Activated CD4-positive, alpha-beta T cell treated with anti-CD3 and anti-CD28 coated beads, Interleukin-2, amount 10 ng/mL, durations not matched to agents 24 days and 14 days (primary cell): ENCODE data around the gene RHOBTB1. TPM values are rescaled to one million over a fixed set of nuclear protein-coding genes. Genes with fewer than 3 reads are reported as not detected.
"Not testable (repeated sequence)": the region's sequence is repeated elsewhere in the genome, so short reads cannot be mapped to it uniquely, and the experiment has no call there.

Experiments
- DNase-seq: peaks from one replicate; pipeline ENCODE4 v3.0.0; 2022
- H3K27ac Mint-ChIP-seq: one replicate; pipeline ENCODE4 v1.8.0; 2022; ENCODE audit warnings: mild to moderate bottlenecking, mixed read lengths
- H3K27me3 Mint-ChIP-seq: one replicate; pipeline ENCODE4 v1.8.0; 2022; ENCODE audit warnings: mixed read lengths
- H3K36me3 Mint-ChIP-seq: one replicate; pipeline ENCODE4 v1.8.0; 2022; ENCODE audit warnings: low read depth, mild to moderate bottlenecking, mixed read lengths
- H3K4me1 Mint-ChIP-seq: one replicate; pipeline ENCODE4 v1.8.0; 2021; ENCODE audit warnings: mixed read lengths
- H3K4me3 Mint-ChIP-seq: one replicate; pipeline ENCODE4 v1.8.0; 2022; ENCODE audit warnings: mild to moderate bottlenecking, moderate library complexity, mixed read lengths
- H3K9me3 Mint-ChIP-seq: one replicate; pipeline ENCODE4 v1.8.0; 2021; ENCODE audit warnings: mixed read lengths
- intact Hi-C: fragments of 100-400 bp; cut with micrococcal nuclease; formaldehyde crosslinking; loops from one replicate; pipeline ENCODE4 v1.15.1; 2023
- total RNA-seq: library from RNA; stranded (reverse); gene quantifications from 2 replicates; pipeline ENCODE4 v1.2.3, GENCODE V29; 2022

RHOBTB1 gene
- total RNA-seq, 1 donor from 2014 or later = not detected

DNA sequence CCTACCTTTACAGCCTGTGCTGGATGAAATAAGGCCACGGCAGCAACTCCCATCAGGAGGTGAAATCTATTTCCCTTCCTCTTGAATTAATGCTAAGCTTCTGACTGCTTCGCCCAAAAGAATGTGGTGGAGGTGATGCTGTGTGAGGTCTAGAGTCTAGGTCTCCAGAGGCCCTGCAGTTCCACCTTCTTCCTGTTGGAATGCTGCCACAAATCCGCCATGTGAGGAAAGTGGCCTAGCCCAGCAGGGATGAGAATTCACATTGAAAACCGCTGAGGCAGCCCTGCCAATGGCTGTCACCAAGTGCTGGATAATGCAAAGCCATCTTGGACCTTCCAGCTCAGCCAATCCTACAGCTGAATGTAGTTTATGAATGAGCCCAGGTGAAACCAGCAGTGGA lies 28.0 kb downstream of the RHOBTB1 start:
- H3K4me1 Mint-ChIP-seq = peaks cover 3% of the 10 kb centered on the region
- H3K27me3 Mint-ChIP-seq = peaks cover 15% of the 10 kb centered on the region
- intact Hi-C loops = no loop called here
- no peak for DNase-seq
- no peaks in the 10 kb centered on the region for H3K36me3 Mint-ChIP-seq
- H3K9me3 Mint-ChIP-seq = no peaks in the 10 kb centered on the region
- no peak overlapping the region for H3K4me3 Mint-ChIP-seq
- H3K27ac Mint-ChIP-seq = no peak overlapping the region

- Mint-ChIP-seq H3K36me3 (no peaks in the 10 kb centered on the region), H3K27ac (no peak overlapping the region)
These were observed 29.3 kb downstream of the RHOBTB1 start for GRCh38 chr10:60914690-60915141.

GRCh38 chr10:60913657-60914056 lies 30.3 kb downstream of the RHOBTB1 start:
- Mint-ChIP-seq H3K27ac (no peak overlapping the region), H3K4me3 (no peak overlapping the region), H3K9me3 (no peaks in the 10 kb centered on the region), H3K36me3 (no peaks in the 10 kb centered on the region), H3K27me3 (peaks cover 18% of the 10 kb centered on the region), H3K4me1 (peaks cover 10% of the 10 kb centered on the region)
- intact Hi-C loops = no loop called here
- no peak for DNase-seq

More at GRCh38 chr10:60914690-60915141, 29.3 kb downstream of the RHOBTB1 start:
- Mint-ChIP-seq H3K4me1 (peaks cover 10% of the 10 kb centered on the region), H3K4me3 (no peak overlapping the region), H3K9me3 (no peaks in the 10 kb centered on the region), H3K27me3 (peaks cover 15% of the 10 kb centered on the region)
- DNase-seq = no peak
- intact Hi-C loops = no loop called here

DNA sequence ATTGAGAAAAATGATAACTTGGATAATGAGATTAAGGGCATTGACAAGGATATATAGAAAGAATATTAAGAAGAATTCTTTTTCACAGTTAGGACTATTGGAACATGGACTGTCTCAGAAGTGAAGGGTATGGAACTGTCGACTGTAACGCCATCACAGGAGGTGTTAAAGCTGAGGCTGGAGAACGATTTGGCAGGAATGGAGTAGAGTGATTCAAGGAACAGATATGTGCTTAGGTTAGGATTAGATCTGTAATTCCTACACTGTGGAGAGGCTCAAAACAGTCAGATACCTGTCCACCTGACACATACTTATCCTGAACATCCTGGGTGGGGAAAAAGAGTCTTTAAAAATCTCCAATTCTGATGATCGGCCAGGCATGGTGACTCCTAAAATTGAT lies 30.9 kb downstream of the RHOBTB1 start:
- Mint-ChIP-seq H3K4me3 (no peak overlapping the region), H3K9me3 (no peaks in the 10 kb centered on the region), H3K4me1 (peaks cover 10% of the 10 kb centered on the region), H3K36me3 (no peaks in the 10 kb centered on the region), H3K27me3 (peaks cover 19% of the 10 kb centered on the region), H3K27ac (no peak overlapping the region)
- no peak for DNase-seq
- intact Hi-C loops = no loop called here

DNA sequence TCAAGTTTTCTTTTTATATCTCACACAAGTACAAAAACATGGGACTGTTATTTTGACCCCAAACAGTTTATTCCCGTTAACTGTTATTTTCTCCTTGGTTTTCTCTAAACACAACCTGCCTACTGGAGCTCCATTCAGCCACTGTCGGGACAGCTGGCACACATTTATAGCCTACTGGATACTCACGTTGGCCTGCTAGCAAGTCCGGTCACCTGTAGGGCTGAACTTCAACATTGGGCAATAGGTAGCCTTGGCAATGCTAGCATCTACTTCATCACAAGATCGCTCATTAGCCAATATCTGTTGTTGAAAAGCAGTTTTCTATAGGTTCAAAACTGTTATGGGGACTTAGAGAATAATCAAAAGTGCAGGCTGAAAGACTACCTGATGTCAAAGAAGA lies 32.3 kb downstream of the RHOBTB1 start:
- Mint-ChIP-seq H3K27ac (no peak overlapping the region), H3K36me3 (no peaks in the 10 kb centered on the region), H3K4me3 (no peak overlapping the region), H3K4me1 (peaks cover 10% of the 10 kb centered on the region), H3K27me3 (peaks cover 18% of the 10 kb centered on the region), H3K9me3 (peaks cover 4% of the 10 kb centered on the region)
- intact Hi-C loops = no loop called here
- DNase-seq = no peak

- peaks cover 17% of the 10 kb centered on the region for H3K27me3 Mint-ChIP-seq
- intact Hi-C loops = no loop called here
These were observed 32.8 kb downstream of the RHOBTB1 start for GRCh38 chr10:60911216-60911615.

DNA sequence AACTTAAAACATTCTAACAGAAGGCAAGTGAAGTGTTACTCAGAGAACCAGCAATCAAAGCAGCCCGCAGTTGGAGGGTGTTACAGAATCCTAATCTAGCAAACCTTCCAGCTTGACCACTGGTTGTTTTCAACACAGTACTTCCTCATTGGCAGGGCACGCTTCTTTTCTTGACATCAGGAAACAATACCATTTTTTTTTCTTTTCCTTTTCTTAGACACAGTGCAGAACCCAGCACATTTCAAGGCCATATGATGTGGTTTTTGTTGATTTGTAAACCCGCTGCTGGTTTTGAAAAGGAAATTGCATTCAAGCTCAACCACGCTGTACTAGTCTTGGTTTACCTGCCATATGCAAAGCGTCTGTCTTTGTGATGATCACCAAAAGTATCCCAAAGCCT lies 33.4 kb downstream of the RHOBTB1 start:
- H3K4me3 Mint-ChIP-seq = peak overlapping the region; percentile 39
- H3K9me3 Mint-ChIP-seq = peaks cover 4% of the 10 kb centered on the region
- DNase-seq = peak; percentile 59
- intact Hi-C loops = no loop called here
- peaks cover 10% of the 10 kb centered on the region for H3K4me1 Mint-ChIP-seq
- H3K27ac Mint-ChIP-seq = no peak overlapping the region
- H3K36me3 Mint-ChIP-seq = no peaks in the 10 kb centered on the region
- peaks cover 17% of the 10 kb centered on the region for H3K27me3 Mint-ChIP-seq

More at GRCh38 chr10:60911216-60911615, 32.8 kb downstream of the RHOBTB1 start:
- no peak for DNase-seq
- Mint-ChIP-seq H3K36me3 (no peaks in the 10 kb centered on the region), H3K4me1 (peaks cover 10% of the 10 kb centered on the region), H3K9me3 (peaks cover 4% of the 10 kb centered on the region), H3K4me3 (peak overlapping the region; percentile 39), H3K27ac (no peak overlapping the region)

DNA sequence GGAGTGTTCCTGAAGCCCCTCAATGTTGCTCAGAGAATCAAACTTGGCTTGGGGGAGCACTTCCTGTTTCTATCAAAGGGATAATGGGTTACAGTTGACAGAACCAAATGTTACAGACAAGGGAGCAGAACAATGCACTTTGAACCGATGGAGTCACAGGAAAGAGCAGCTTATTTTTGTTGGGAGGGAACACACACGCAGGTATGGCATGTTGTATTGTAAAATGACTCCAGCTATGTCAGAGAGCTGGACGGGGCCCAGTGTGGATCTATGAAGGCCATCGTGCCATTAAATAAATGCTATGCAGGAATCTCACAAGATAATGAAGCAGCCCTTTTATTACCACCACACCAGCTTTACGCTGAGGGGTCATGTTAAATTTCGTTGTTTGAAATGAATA lies 35.1 kb downstream of the RHOBTB1 start:
- H3K9me3 Mint-ChIP-seq = peaks cover 4% of the 10 kb centered on the region
- H3K27me3 Mint-ChIP-seq = peaks cover 15% of the 10 kb centered on the region
- intact Hi-C loops = no loop called here
- no peak overlapping the region for H3K27ac Mint-ChIP-seq
- H3K4me3 Mint-ChIP-seq = no peak overlapping the region
- no peaks in the 10 kb centered on the region for H3K36me3 Mint-ChIP-seq
- DNase-seq = no peak
- peaks cover 10% of the 10 kb centered on the region for H3K4me1 Mint-ChIP-seq

DNA sequence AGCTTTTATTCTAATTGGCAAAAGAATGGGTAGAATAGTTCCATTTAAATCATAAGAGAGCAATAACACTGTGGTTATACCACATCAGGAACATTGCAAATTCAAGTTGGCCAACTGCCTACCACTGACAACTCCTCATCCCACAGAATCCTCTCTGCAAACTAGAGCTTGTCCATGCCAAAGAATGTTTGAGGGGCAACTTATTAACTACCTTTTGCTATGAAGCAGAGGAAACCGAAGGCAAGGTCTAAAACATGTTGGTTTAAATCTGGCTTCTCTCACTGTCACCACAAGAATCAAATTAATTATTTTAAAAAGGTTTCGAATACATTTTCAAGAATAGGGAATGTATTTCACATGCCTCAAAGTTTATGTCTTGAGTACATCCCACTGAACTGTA lies 36.0 kb downstream of the RHOBTB1 start:
- intact Hi-C loops = no loop called here
- peaks cover 4% of the 10 kb centered on the region for H3K9me3 Mint-ChIP-seq
- H3K4me1 Mint-ChIP-seq = peaks cover 10% of the 10 kb centered on the region
- H3K4me3 Mint-ChIP-seq = no peak overlapping the region
- no peak for DNase-seq
- no peak overlapping the region for H3K27ac Mint-ChIP-seq
- H3K27me3 Mint-ChIP-seq = peaks cover 11% of the 10 kb centered on the region
- no peaks in the 10 kb centered on the region for H3K36me3 Mint-ChIP-seq

GRCh38 chr10:60907236-60907635 lies 36.7 kb downstream of the RHOBTB1 start:
- no peak for DNase-seq
- H3K36me3 Mint-ChIP-seq = no peaks in the 10 kb centered on the region
- no peak overlapping the region for H3K27ac Mint-ChIP-seq
- H3K27me3 Mint-ChIP-seq = peaks cover 11% of the 10 kb centered on the region
- H3K4me1 Mint-ChIP-seq = peaks cover 10% of the 10 kb centered on the region
- intact Hi-C loops = no loop called here
- H3K4me3 Mint-ChIP-seq = no peak overlapping the region
- H3K9me3 Mint-ChIP-seq = peaks cover 4% of the 10 kb centered on the region

DNA sequence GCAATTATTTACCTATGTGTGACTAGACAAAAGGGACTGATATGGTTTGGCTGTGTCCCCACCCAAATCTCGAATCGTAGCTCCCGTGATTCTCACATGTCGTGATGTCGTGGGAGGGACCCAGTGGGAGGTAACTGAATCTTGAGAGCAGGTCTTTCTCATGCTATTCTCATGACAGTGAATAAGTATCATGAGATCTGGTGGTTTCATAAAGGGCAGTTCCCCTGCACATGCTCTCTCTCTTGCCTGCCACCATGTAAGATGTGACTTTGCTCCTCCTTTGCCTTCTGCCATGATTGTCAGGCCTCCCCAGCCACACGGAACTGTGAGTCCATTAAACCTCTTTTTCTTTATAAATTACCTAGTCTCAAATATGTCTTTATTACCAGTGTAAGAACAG lies 37.2 kb downstream of the RHOBTB1 start:
- H3K27me3 Mint-ChIP-seq = peaks cover 11% of the 10 kb centered on the region
- intact Hi-C loops, H3K9me3 Mint-ChIP-seq, H3K27ac Mint-ChIP-seq, H3K36me3 Mint-ChIP-seq, H3K4me1 Mint-ChIP-seq, H3K4me3 Mint-ChIP-seq, DNase-seq: not testable (repeated sequence)

DNA sequence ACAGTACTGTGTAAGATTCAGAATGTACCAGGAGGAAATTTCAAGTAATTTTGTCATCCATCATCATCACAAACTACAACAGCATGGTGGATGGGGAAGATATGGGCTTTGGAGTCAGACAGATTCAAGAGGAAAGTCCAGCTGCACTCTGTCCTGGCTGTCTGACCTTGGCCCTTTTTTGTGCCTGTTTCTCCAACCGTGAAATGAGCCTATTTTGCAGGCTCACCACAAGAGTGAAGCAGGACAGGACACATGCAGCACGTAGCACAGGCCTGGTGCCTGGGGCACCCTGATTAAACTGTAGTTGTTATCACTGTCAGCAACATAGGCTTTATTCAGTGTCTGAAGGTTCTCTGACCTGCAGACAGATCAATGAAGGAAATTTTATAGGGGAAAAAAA lies 37.6 kb downstream of the RHOBTB1 start:
- peaks cover 10% of the 10 kb centered on the region for H3K4me1 Mint-ChIP-seq
- H3K9me3 Mint-ChIP-seq = peaks cover 4% of the 10 kb centered on the region
- intact Hi-C loops = no loop called here
- peaks cover 10% of the 10 kb centered on the region for H3K27me3 Mint-ChIP-seq
- no peak for DNase-seq
- H3K4me3 Mint-ChIP-seq = no peak overlapping the region
- H3K36me3 Mint-ChIP-seq = no peaks in the 10 kb centered on the region
- no peak overlapping the region for H3K27ac Mint-ChIP-seq

DNA sequence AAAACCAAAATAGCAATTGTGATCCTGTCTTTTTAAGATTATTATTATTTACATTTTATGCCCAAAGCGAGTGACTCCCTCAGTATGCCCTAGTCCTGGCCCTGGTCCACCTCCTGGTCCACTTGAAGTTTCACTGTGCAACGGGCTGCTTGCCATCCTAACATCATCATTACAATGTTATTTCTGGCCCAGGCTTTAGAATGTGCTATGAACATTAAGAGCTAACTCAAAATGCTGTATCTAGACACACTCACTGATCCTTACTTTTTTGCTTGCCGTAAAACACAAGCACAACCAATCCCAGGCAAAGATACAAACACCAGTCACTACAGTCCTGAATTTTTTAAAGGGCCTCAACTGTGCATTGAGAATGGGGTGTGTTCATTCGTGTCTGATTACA lies 38.4 kb downstream of the RHOBTB1 start:
- intact Hi-C loops = no loop called here
- Mint-ChIP-seq H3K36me3 (no peaks in the 10 kb centered on the region), H3K4me3 (no peak overlapping the region), H3K9me3 (peaks cover 4% of the 10 kb centered on the region), H3K27me3 (peaks cover 6% of the 10 kb centered on the region), H3K27ac (no peak overlapping the region), H3K4me1 (peaks cover 3% of the 10 kb centered on the region)
- no peak for DNase-seq

DNA sequence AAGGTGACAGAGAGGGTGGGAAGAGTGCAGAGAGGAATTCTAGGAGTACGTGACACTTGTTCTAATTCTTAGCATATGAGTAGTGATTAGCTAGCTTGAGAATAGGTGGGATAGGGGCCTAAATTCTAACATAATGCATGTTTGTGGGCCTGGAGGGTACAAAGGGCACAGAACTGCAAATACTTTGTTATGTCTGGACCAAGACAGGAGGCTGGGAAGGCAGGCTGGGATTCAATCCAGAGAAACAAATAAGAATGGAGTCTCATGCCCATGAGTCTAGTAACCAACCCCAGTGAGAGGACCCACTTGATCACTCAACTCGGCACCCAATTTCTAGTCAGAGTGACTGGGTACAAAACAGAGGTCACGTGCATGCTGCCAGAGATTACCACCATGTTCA lies 40.9 kb downstream of the RHOBTB1 start:
- no peak overlapping the region for H3K27ac Mint-ChIP-seq
- intact Hi-C loops = no loop called here

GRCh38 chr10:60901561-60902235 lies 42.3 kb downstream of the RHOBTB1 start:
- H3K9me3 Mint-ChIP-seq = no peaks in the 10 kb centered on the region
- H3K27ac Mint-ChIP-seq = no peak overlapping the region
- H3K4me1 Mint-ChIP-seq = no peaks in the 10 kb centered on the region
- H3K36me3 Mint-ChIP-seq = no peaks in the 10 kb centered on the region
- no peak overlapping the region for H3K4me3 Mint-ChIP-seq
- intact Hi-C loops = no loop called here
- H3K27me3 Mint-ChIP-seq = peaks cover 9% of the 10 kb centered on the region
- no peak for DNase-seq

More for the DNA sequence above, 40.9 kb downstream of the RHOBTB1 start:
- Mint-ChIP-seq H3K27me3 (peaks cover 5% of the 10 kb centered on the region), H3K4me1 (no peaks in the 10 kb centered on the region), H3K9me3 (peaks cover 4% of the 10 kb centered on the region), H3K36me3 (no peaks in the 10 kb centered on the region), H3K4me3 (no peak overlapping the region)
- no peak for DNase-seq
